GM12878 (cell line): ENCODE data around the gene SPRY1.

Experiments used
- BCL11A ChIP-seq: IDR thresholded peaks from 2 replicates; pipeline ENCODE4 v1.6.1; 2011; ENCODE audit warnings: low read depth, low read length
- CTCF ChIP-seq, 3 experiments: IDR thresholded peaks in 2 of 3; conservative IDR thresholded peaks in 1 of 3; 2 replicates each; pipeline ENCODE4 v1.5.1; 2011; ENCODE audit warnings: low read depth in 3 of 3, low read length in 3 of 3, mild to moderate bottlenecking in 3 of 3, control low read depth in 2 of 3, moderate library complexity in 2 of 3, inconsistent platforms in 1 of 3, mixed read lengths in 1 of 3; ENCODE audit not compliant: control insufficient read depth in 2 of 3, insufficient read depth in 1 of 3; ENCODE audit errors: extremely low read depth in 1 of 3
- CUX1 ChIP-seq: IDR thresholded peaks from 2 replicates; pipeline ENCODE4 v1.6.1; 2012; ENCODE audit warnings: improper control_type of control experiment, low read depth, low read length; ENCODE audit not compliant: insufficient replicate concordance
- FOS ChIP-seq: IDR thresholded peaks from 3 replicates; pipeline ENCODE4 v1.6.1; 2011; ENCODE audit warnings: borderline replicate concordance; ENCODE audit not compliant: insufficient read length; ENCODE audit errors: extremely low read depth
- FOXM1 ChIP-seq: IDR thresholded peaks from 2 replicates; pipeline ENCODE4 v1.6.1; 2012; ENCODE audit warnings: low read depth, mild to moderate bottlenecking, inconsistent platforms, low read length, moderate library complexity
- IKZF1 ChIP-seq: fragments of 450-650 bp; conservative IDR thresholded peaks from 2 replicates; pipeline ENCODE4 v1.6.1; 2017; ENCODE audit warnings: antibody characterized with exemption, mild to moderate bottlenecking
- POLR2AphosphoS2 ChIP-seq: IDR thresholded peaks from 2 replicates; pipeline ENCODE4 v1.6.1; 2011; ENCODE audit warnings: low read depth, mild to moderate bottlenecking, low read length, improper control_type of control experiment, moderate library complexity
- POLR2AphosphoS5 ChIP-seq: IDR thresholded peaks from 2 replicates; pipeline ENCODE4 v1.6.1; 2011; ENCODE audit warnings: mild to moderate bottlenecking, low read length, inconsistent platforms
- SMAD1 ChIP-seq: fragments of 450-650 bp; IDR thresholded peaks from 2 replicates; pipeline ENCODE4 v1.6.1; 2018; ENCODE audit warnings: mild to moderate bottlenecking, low read depth; ENCODE audit not compliant: partially characterized antibody
- TAF1 ChIP-seq: IDR thresholded peaks from 2 replicates; pipeline ENCODE4 v1.6.1; 2011; ENCODE audit warnings: mild to moderate bottlenecking, low read depth, low read length, borderline replicate concordance
- TARDBP ChIP-seq: IDR thresholded peaks from 2 replicates; pipeline ENCODE4 v1.6.1; 2016; ENCODE audit warnings: borderline replicate concordance
- TCF7 ChIP-seq: IDR thresholded peaks from 2 replicates; pipeline ENCODE4 v1.6.1; 2014; ENCODE audit warnings: antibody characterized with exemption, borderline replicate concordance
- ZBTB33 ChIP-seq: fragments of 450-650 bp; IDR thresholded peaks from 2 replicates; pipeline ENCODE4 v1.6.1; 2017; ENCODE audit warnings: mild to moderate bottlenecking
- ZNF24 ChIP-seq: fragments of 450-650 bp; IDR thresholded peaks from 2 replicates; pipeline ENCODE4 v1.6.1; 2017; ENCODE audit warnings: antibody characterized with exemption, mild to moderate bottlenecking

GRCh38 chr4:123404533-123404932 is 7.9 kb downstream of the SPRY1 start:
- TF ChIP-seq CTCF (IDR thresholded peaks at IDR 0.05 in 2 of 3, conservative IDR thresholded peaks at IDR 0.05 in 1 of 3; ENCODE audit: control insufficient read depth in 2 of 3, extremely low read depth in 1 of 3, insufficient read depth in 1 of 3, low read depth in 3 of 3, low read length in 3 of 3) (no peak), POLR2AphosphoS5 (no peak), FOS (no peak), IKZF1 (no peak), TAF1 (no peak), TCF7 (no peak), CUX1 (no peak), POLR2AphosphoS2 (no peak), TARDBP (no peak), ZNF24 (no peak), ZBTB33 (no peak), BCL11A (no peak), FOXM1 (no peak), SMAD1 (no peak)
